NCI-H226 (cell line): ENCODE data around the gene COG2.
"Not testable (repeated sequence)": the region's sequence is repeated elsewhere in the genome, so short reads cannot be mapped to it uniquely, and the experiment has no call there.

Source experiments
- DNase-seq: peaks from one replicate; pipeline ENCODE4 v3.0.0-alpha.2; 2015

The COG2 gene, protein sequence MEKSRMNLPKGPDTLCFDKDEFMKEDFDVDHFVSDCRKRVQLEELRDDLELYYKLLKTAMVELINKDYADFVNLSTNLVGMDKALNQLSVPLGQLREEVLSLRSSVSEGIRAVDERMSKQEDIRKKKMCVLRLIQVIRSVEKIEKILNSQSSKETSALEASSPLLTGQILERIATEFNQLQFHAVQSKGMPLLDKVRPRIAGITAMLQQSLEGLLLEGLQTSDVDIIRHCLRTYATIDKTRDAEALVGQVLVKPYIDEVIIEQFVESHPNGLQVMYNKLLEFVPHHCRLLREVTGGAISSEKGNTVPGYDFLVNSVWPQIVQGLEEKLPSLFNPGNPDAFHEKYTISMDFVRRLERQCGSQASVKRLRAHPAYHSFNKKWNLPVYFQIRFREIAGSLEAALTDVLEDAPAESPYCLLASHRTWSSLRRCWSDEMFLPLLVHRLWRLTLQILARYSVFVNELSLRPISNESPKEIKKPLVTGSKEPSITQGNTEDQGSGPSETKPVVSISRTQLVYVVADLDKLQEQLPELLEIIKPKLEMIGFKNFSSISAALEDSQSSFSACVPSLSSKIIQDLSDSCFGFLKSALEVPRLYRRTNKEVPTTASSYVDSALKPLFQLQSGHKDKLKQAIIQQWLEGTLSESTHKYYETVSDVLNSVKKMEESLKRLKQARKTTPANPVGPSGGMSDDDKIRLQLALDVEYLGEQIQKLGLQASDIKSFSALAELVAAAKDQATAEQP

DNA sequence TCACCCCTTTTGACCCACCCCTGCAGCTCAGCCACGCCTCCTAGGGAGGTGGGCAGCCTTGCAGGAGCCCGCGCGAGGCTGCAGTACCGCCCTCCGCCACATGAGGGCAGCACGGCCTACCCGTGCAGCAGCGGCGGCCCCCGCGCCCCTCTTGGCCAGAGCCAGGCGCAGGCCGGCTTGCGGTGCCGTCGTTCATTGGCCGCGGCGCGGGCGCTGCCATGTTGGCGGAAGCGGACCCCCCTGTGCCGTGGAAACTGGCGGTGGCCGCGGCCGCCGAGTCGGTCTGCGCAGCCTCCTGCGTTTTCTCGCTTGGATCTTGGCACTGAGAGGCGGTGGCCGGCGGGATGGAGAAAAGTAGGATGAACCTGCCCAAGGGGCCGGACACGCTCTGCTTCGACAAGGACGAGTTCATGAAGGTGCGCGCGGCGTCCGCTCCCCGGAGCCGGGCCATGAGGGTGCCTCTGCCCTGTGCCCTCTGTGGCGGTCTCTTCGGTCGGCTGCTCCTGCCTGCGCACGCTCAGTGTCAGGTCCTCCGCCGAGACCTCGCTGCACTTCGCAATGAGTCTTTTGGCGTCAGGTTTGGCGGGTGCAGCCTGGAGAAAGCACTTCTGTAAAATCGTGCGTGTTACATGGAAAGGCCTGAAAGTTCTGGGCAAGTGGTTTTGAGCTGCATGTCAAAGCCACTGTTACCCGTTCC lies at the start of gene COG2:
Gene COG2, plus strand, starts transcription at position 219 of the 697 bp plus-strand sequence. Its CDS starts 126 bp downstream, at position 345.
- peak; percentile 76 for DNase-seq

DNA sequence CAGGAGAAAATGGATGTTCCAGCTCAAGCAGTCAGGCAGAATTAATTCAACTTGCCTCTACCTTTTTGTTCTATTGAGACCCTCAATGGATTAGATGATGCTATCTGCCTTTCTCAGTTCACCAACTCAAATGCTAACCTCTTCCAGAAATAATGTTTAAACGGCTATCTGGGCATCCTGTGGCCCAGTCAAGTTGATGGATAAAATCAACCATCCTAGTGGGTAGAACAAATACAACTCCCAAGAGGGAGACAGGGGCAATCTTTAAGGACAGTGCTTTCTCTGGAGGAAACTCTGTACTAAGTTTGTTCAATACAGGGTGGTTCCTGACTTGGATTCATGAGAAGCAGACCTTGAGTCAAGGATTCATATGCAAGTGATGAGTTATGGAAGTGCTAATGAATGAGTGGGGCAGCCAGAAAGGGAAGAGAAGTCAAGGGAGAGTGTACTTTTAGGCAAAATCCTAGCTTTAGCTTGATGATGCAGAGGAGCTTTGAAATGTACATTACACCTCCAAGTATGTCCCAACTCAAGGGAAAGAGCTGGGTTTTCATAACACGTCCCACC lies 49.4 kb upstream of the COG2 start:
- no peak for DNase-seq

DNA sequence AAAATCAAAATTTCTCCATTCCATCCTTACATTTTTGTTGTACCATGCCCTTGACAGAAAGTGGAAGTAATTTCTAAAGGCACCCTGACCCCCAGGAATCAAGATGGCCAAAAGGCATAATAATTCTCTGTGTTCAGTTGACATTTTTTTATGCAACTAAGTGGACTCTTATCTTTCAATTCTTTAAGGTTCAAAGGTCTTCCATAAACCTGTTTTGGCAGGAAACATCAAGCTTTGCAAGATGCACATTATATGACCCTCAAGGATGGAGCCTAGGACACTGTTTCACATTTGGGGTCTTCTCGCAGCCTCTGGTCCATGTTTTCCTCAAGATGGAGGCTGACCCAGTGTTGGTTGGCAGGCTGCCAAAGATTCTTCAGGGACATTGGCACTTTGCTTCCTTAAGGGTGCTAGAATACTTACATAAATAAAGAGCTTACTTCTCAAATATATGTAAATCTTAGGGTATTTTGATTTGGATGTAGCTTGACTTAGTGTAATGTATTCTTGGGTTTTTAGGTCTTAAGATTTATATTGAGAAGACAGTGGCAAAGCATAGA lies 48.0 kb upstream of the COG2 start:
- no peak for DNase-seq

DNA sequence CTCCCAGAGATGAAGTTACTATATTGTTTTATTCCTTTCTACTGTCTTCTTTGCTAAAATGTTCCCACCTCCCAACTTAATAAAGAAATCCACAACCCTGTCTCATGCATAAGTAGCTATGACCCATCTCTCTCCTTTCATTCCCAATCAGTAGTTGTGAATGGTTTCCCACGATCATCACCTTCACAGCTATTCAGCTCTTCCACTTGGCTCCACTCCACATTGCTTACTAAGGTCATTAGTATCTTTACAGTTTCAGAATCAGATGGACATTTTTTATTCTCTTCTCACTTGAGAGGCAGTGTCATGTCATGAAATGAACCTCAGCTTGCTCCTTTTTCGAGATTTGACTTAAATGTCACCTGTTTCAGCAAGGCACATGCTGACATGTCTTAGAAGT lies 47.1 kb upstream of the COG2 start:
- DNase-seq = no peak

DNA sequence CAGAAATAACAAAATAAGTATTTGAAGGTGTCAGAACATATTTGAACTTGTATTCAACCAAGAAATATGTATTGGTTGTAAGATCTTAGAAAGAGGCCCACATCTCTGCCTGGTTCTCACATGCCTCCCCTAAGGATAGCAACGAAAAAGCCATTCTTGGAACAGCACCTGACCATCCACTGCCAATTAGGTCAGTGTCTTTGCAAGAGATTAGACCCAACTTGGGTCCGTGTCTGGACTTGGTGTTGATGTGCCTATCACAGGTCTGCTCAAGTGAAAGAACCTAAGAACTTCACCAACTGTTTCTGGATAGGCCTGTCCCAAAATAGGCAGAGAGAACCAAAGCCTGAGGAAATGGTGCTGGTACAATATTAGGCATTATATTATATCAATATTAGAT lies 46.0 kb upstream of the COG2 start:
- DNase-seq = no peak

DNA sequence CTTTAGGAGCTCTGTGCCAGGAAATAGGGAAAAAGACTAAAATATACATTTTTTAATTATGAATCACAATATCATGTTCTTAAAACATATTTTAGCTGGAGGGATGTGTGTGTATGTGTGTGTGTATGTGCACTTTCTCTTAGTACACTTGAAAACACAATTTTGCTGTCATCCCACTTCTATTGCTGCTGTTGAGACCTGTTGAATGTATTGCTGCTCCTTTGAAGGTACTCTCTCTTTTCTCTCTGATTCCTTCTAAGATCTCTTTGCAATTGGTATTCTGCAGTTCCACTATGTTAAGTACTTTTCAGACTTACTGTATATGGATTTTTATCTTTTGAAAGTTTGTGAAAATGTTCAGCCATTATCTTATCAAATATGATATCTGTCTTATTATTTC lies 43.5 kb upstream of the COG2 start:
- no peak for DNase-seq

DNA sequence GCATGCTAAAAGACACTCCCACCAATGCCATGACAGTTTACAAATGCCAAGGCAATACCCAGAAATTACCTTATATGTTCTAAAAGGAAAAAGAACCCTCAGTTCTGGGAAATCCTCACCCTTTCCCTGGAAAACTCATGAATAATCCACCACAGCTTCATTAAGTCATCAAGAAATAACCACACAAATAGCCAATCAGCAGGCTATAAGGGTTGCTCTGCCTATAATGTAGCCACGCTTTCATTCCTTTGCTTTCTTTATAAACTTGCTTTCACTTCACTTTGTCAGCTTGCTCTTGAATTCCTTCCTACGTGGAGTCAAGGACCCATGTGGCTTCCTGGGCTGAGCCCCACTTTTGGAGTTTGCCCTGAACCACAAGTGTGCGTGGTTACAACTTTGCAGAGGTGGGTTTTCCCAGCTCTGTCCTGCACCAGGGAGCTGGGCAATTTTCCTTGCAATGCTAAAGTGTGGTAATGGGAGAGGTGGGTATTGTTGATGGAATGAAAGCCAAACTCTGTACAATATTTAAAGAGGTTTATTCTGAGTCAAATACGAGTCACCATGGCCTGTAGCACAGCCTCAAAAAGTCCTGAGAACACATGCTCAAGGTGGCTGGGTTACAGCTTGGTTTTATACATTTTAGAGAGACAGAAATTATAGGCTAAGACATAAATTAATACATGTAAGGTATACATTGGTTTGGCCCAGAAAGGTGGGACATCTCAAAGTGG lies 42.2 kb upstream of the COG2 start:
- no peak for DNase-seq

DNA sequence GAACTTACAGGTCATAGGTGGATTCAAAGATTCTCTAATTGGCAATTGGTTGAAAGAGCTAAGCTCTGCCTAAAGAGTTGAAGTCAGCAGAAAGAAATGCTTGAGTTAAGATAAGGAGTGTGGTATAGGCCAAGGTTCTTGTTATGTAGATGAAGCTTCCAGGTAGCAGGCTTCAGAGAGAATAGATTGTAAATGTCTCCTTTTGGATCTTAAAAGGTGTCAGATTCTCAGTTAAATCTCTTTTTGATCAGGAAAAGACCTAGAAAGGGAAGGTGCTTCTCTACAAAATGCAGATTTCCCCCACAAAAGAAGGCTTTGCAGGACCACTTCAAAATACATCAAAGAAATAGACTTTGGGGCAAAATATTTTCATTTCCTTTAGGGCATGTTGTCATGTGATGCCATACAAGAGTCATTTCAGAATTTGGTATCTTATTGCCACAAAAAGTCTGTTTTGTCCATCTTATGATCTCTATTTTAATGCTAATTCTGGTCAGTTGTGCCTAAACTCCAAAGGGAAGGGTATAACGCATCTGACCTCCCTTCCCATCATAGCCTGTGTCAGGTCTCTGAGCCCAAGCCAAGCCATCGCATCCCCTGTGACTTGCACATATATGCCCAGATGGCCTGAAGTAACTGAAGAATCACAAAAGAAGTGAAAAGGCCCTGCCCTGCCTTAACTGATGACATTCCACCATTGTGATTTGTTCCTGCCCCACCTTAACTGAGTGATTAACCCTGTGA lies 41.5 kb upstream of the COG2 start:
- not testable (repeated sequence) for DNase-seq

DNA sequence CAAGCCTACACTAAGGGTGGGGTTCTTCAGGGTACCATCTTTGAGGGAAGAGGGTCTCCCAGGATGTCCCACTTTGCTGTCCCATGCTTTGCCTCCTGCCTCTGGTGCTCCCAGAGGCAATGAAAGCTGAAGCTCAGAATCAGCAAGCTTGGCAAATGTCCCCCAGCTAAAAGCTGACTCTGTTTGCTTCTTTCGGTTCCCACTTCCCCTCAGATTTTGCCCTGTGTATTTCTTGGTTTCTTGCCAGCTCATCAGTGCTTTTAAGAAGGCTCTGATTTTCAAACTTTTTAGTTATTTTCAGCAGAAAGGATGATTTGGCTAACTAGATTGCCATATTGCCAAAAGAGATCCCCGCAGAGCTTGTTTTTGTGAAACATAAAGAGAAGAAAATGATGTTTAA lies 33.1 kb upstream of the COG2 start:
- no peak for DNase-seq

DNA sequence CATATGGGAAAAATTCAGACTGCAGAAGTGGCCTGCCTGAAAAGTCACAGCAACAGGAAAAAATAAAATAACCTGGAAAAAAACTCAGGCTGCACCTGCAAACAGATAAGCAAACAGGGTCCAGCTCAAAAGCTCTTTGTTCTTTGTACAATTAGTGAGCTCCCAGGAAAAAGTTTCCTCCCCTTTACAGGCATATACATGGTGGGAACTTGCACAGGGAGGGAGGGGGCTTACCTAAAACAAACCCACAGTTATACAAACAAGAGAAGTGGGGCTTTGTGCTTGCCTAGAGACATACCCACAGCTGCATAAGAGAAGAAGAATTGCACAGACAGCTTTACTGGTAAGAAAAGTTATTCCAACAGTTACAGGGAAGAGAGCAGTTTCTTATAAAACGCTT lies 31.7 kb upstream of the COG2 start:
- DNase-seq = no peak

DNA sequence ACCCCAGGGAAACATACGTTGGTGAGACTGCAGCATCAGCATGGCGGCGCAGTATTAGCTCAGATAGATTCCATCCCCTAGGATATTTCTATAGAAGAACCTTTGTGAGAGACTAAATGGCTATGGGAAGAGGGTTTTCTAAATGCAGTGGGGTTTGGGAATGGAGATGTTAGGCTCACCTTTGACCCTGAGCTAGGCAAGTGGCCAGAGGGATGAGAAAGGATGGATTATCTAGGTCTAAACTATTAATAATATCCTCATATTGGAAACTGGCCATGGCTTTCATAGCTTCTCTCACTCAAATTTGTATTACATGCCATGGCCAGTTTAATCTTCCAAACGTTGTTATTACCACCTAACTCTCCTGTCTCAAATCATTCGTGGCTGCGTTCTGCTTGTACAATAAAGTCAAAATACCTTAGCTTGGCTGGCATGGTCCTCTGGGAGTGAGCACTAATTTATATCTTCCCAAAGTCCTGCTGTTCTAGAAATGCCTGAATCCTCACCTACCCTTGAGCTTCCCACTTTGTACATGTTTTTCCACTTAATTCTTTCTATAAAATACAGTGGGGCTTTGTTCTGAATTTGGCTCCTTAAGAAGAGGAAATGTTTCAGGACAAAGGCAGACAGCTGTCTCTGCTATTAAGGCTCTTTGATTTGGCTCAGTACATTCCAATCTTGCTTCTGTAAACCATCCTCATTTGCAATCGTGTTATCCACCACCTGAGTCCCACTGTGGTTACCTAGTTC lies 31.0 kb upstream of the COG2 start:
- DNase-seq = no peak

DNA sequence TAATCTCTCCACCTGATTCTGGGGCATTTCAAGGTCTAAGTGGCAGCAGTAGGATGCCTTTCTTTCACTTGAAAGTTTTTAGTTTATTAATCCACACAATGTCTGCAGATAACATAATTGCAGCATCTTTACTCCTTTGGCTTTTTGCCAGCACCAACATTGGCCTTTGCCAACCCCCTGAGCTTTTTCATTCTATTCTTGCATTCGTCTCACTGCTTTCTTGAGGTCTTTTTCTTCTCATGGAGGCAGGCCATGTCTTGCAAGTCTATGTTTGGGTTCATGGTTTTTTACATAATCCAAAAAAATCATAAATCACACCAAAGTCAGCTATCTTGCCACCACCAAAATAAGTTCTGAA lies 30.4 kb upstream of the COG2 start:
- no peak for DNase-seq

DNA sequence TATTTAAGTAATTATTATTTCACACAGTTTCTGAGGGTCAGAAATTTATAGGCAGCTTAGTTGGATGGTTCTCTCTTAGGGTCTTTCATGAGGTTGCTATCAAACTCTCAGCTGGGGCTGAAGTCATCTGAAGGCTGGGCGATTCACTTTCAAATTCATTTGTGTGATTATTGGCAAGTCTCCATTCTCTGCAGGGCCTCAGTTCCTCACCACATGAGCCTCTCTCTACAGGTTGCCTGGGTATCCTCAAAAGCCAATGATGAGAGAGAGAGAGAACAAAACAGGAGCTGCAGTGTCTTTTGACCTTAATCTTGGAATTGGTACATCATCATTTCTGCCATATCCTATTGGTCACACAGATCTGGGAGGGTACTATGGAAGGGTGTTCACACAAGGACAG lies 29.6 kb upstream of the COG2 start:
- DNase-seq = no peak

DNA sequence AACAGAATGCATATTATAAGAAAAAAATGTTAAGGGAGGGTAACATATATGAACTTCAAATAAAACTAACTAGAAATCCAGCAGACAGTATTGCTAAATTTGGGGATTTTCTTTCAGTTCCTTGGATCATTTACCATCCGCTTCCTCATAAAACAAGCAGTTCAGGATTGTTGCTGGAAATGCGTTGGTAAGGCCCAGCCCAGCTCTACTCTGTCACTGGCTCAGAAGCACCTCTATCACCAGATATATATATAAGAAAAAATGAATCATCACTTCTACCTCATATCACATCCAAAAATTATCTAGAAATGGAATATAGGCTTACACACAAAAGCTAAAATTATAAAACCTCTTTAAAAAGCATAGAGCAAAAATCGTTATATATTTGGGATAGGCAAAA lies 28.2 kb upstream of the COG2 start:
- no peak for DNase-seq

DNA sequence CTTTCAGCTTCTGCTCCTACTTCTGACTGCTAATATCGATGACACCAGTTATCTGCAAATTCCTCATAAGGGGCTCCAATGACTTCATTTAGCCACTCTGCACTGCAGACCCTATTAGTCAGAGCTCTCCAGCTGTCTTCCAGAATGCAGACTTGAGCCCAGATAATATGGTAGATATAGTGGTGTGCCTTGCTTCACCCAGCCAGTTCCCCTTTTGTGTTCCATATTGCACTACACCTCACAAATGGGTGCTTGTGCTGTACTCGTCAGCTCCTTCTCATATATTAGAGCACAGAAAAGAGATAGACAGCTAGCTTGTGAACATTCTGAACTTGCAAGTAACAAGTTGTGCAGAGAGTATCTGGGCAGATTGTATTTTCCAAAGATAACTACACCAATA lies 23.7 kb upstream of the COG2 start:
- DNase-seq = no peak

DNA sequence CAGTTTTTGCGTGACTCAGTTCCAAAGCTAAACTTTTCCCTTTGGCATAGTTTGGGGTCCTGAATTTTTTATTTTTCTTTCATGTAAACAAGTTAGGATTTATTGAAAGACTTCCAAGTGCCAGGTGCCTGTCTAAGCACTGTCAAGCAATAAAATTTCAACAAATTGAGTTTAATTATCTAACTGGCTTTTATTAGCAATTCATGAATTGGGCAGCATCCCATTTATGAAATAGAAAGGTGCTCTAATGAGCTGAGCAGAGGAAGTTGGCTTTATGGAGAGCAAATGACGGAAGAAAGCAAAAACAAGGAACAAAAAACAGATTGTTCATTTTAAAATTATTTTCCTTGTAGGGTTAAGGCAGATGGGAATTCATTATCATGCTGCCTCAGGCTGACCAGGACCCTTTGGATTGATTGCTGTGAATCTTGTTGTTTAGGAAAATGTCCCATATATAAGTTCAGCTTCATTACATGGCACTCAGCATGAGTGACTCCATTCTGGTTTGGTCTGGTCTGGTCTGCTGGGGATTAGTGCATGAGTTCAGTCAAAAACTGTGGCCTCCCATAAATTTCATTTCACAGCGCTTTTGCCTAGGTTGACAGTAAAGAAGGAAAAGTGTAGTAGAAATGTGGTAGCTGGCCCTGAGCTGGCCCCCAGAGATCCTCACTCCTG lies 21.5 kb upstream of the COG2 start:
- no peak for DNase-seq

DNA sequence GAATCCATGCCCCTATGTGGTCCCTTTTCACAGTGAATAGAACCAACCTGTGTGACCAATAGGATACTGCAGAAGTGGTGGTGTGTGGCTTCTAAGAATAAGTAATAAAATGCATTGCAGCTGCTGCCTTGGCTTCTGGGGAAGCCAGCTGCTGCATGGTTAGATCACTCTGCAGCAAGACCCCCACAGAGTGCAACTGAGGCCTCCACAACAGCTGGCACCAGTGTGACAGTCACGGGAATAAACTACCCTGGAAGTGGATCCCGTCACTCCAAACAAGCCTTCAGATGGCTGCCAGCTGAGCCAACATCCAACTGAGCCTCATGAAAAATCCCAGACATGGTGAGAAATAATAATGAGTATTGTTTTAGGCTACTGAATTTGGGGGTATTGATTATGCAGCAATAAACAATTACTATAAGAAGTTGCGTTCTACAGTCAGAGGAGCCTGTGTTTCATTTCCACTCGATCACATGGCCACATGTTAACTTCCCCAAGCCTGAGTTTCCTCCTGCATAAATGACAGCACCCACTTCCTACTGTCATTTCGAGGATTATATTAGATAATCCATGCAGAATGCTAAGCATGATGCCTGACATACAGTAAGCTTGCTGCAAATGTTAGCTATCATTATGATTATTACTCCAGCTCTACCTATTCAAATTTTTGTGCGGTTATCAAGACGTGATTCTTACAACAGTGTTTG lies 20.8 kb upstream of the COG2 start:
- no peak for DNase-seq

DNA sequence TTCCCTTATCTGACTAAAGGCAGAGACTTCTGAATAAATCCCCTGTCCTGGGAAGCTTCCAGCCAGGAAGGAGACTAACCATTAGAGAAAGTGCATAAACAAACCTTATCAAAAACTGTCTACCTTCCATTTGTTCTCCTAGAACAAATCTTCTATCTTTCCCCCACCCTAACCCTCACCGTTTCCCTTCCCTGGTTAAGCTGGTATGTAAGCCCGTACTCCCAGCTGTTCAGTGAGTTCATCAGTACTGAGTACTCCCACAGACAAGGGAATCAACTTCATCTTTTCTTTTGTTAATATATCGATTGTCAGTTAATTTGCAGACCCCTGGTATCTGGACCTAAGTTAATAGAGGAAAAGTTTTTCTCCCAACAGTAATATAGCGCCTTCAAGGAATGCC lies 20.1 kb upstream of the COG2 start:
- no peak for DNase-seq

DNA sequence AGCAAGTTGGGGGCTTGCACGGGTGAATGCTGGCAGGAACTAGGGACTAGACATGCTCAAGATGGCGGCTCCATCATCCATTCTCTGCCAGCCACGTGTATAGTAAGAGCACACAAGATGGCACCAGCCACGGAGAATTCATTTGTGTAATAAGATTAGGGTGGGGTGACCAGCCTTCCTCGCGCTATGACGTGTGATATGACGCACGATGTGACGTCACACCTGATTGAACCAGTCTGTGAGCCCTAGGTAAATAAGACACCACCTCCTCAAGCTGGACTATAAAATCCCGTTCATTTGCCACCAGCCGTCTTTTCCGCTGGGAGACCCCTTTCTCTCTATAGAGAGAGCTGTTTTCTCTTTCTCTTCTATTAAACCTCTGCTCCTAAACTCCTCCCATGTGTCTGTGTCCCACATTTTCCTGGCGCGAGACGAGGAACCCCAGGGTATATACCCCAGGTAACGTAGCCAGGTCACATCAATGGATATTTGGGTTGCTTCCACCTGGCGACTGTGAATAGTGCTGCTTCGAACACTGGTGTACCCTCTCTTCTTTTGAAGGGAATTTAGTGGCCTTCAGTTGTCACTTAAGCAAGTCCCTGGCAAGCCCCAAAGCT lies 18.1 kb upstream of the COG2 start:
- no peak for DNase-seq
